ENCODE data around the gene DERL3. TPM values are rescaled to one million over a fixed set of nuclear protein-coding genes. Genes with fewer than 3 reads are reported as not detected.

DERL3 gene
- total RNA-seq, 1 donor, result 0.36 TPM

GRCh38 chr22:23835484-23836144 is 3.2 kb downstream of the DERL3 start:
- H3K4me3 ChIP-seq (ENCODE audit: low read depth, low read length), result no peak overlapping the region
- no peak for TF ChIP-seq CTCF (IDR thresholded peaks at IDR 0.05; ENCODE audit: insufficient read depth, low read length)
- DNase-seq (ENCODE audit: low read depth), result no peak

DNA sequence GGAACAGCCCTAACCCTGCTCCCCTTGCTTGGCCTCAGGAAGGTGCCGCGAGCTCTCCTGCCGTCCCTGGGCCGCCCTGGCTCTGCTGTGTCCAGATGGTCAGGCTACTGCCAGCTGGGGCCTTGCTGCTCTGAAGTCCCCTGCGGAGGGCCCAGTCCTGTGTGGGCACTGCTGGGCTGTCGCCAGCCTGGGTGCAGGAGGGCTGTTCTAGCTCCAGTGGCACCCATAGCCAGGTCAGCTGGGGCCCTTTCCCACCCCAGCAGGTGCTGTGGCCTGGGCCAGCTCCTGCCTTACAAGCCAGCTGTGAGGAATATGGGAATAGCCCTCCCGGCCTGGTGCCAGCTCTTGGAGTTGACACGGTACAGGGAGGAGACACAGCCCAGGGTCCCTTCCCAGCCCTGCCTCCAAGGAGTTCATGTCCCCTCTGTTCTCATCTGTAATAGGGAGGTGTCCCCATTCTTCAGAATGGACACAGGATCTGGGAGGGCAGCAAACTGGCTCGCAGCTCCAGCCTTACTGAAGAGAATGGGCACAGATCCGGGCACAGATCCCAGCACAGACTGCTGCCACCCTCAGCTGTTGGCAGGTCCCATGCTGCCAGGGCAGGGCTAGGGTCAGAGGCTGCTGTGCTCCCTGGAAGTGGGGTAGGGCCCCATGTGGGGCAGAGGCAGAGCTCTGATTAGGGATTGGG is 3.9 kb downstream of the DERL3 start:
- TF ChIP-seq CTCF (IDR thresholded peaks at IDR 0.05; ENCODE audit: insufficient read depth, low read length), result no peak
- no peak overlapping the region for H3K4me3 ChIP-seq (ENCODE audit: low read depth, low read length)
- DNase-seq (ENCODE audit: low read depth), result no peak

DNA sequence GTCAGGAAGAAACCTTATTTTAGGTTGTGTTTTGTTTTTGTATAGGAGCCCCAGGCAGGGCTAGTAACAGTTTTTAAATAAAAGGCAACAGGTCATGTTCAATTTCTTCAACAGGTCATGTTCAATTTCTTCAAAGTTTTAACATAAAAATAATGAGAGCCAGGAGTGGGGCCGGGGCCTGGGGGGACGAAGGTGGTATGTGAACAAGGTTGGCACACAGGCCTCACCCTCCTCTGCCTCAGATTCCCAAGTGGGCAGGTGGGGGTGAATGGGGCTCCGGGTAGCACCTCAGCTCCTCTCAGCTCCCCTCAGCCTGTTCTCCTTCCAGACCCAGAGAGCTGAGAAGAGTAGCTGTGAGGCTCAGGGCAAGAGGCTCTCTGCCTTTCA is 4.4 kb downstream of the DERL3 start:
- H3K4me3 ChIP-seq (ENCODE audit: low read depth, low read length), result no peak overlapping the region
- no peak for TF ChIP-seq CTCF (IDR thresholded peaks at IDR 0.05; ENCODE audit: insufficient read depth, low read length)
- DNase-seq (ENCODE audit: low read depth), result no peak

- no peak for TF ChIP-seq CTCF (IDR thresholded peaks at IDR 0.05; ENCODE audit: insufficient read depth, low read length)
- no peak overlapping the region for H3K4me3 ChIP-seq (ENCODE audit: low read depth, low read length)
- no peak for DNase-seq (ENCODE audit: low read depth)
These were observed 4.9 kb downstream of the DERL3 start for GRCh38 chr22:23833911-23834317.

GRCh38 chr22:23833017-23833751 is 5.6 kb downstream of the DERL3 start:
- no peak for TF ChIP-seq CTCF (IDR thresholded peaks at IDR 0.05; ENCODE audit: insufficient read depth, low read length)
- no peak overlapping the region for H3K4me3 ChIP-seq (ENCODE audit: low read depth, low read length)
- DNase-seq (ENCODE audit: low read depth), result no peak

DNA sequence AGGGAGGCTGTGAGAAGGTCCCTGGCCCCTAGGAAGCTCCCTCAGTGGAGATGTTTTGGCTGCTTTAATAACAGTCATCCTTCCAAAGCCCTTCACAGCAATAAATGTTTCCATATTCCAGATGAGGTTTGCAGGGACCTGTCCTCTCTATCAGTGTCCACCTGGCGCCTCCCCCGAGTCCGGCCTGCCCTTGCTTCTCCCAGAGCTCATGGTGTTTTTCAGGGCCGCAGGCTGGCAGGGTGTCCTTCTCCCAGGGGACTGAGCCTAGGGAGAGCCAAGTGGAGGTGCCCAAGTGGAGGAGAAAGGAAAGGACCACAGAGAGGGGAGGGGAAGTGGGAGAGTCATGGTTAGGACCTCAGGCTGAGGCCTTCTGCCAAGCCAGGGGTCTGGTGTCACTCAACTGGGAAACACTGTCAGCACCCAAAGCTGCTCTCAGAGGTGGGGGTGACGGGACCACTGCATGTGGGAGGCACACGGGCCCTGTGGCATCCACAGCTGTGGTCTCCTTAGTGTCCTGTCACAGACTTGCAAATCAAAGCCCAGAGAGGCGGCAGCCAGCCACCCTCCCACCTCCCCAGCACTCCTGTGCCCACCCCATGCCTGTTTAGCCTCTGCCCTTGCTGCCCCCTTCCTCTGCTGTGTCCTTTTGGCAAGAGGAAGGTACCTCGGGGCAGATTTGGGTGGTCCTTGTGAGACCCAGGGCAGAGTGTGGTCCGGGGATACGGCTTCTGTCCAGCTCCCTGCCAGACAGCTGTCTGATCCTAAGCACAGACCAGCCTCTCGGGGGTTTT is 6.4 kb downstream of the DERL3 start:
- no peak overlapping the region for H3K4me3 ChIP-seq (ENCODE audit: low read depth, low read length)
- no peak for DNase-seq (ENCODE audit: low read depth)
- no peak for TF ChIP-seq CTCF (IDR thresholded peaks at IDR 0.05; ENCODE audit: insufficient read depth, low read length)
